ENCODE measurements around the gene CR2. TPM values are rescaled to one million over a fixed set of nuclear protein-coding genes. Genes with fewer than 3 reads are reported as not detected.
"Not testable (repeated sequence)": the region's sequence is repeated elsewhere in the genome, so short reads cannot be mapped to it uniquely, and the experiment has no call there.

CR2 gene
- polyA plus RNA-seq, 1 donor from 2014 or later, result not detected

DNA sequence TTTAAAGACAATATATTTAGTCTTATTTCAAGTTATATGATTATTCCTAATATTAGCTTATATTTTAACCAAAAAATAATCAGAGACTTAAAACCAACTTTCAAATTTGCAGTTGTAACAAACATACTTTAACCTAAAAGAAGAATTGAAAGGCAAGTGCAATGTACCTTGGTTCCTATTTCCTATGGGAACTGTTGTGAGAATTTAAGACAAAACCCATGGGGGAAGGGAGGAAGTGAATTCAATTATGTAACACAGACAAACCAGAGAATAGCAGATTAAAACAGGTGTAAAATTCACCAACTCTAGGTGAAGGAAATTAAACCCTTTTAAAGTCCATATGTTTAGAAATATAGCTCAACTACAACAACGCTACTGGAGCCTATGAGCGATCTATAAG is 22.6 kb upstream of the CR2 start:
- H3K4me2 ChIP-seq (ENCODE audit: low read length), result no peak overlapping the region
- no peaks in the 10 kb centered on the region for H3K9me2 ChIP-seq (ENCODE audit: insufficient read depth, low read length)

DNA sequence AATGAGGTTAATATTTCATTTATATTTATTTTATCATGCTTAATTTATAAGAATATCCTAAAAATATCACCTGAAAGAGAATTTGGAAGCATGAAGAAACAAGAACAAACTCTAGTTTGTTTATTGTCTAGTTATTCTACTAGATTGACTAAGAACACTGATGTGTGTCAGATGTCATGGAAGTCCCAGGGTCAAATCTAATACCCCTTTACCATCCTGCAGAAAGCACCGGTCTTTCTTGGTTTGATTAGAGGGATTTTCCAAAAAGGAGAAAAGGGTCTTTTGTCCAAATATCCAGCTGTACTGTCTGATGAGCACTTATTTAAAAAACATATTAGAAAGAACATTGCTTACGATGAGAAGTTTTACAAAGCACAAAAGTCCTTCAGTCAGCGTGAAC is 20.7 kb upstream of the CR2 start:
- Histone ChIP-seq H3F3A (ENCODE audit: insufficient read depth, low read length, poor library complexity, severe bottlenecking) (no peaks in the 10 kb centered on the region), H4K20me1 (ENCODE audit: insufficient read depth) (no peaks in the 10 kb centered on the region), H3K9ac (ENCODE audit: low read length) (no peak overlapping the region), H3K4me3 (ENCODE audit: low read length) (no peak overlapping the region), H3K4me2 (ENCODE audit: low read length) (no peak overlapping the region), H3K79me2 (replicated peaks; ENCODE audit: insufficient read depth, low read length) (no peaks in the 10 kb centered on the region), H3K27ac (ENCODE audit: low read length) (no peak overlapping the region), H3K36me3 (ENCODE audit: insufficient read depth, low read length) (no peaks in the 10 kb centered on the region), H3K9me3 (ENCODE audit: low read length) (no peaks in the 10 kb centered on the region), H3K27me3 (ENCODE audit: insufficient read depth, low read depth, low read length) (no peaks in the 10 kb centered on the region), H2AFZ (ENCODE audit: low read depth, low read length) (no peak overlapping the region), H3K9me2 (ENCODE audit: insufficient read depth, low read length) (no peaks in the 10 kb centered on the region)
- TF ChIP-seq EP300 (conservative IDR thresholded peaks at IDR 0.05; ENCODE audit: poor library complexity, severe bottlenecking) (no peak), POLR2AphosphoS5 (IDR thresholded peaks at IDR 0.05) (no peak), MXI1 (conservative IDR thresholded peaks at IDR 0.05; ENCODE audit: poor library complexity, severe bottlenecking) (no peak), EZH2 (IDR thresholded peaks at IDR 0.05; ENCODE audit: borderline replicate concordance, insufficient read depth, low read length, poor library complexity, severe bottlenecking) (no peak), SMC3 (conservative IDR thresholded peaks at IDR 0.05; ENCODE audit: poor library complexity) (no peak), RAD21 (conservative IDR thresholded peaks at IDR 0.05) (no peak), TAF1 (IDR thresholded peaks at IDR 0.05; ENCODE audit: low read depth) (no peak)
- TF ChIP-seq, protein P1, sequence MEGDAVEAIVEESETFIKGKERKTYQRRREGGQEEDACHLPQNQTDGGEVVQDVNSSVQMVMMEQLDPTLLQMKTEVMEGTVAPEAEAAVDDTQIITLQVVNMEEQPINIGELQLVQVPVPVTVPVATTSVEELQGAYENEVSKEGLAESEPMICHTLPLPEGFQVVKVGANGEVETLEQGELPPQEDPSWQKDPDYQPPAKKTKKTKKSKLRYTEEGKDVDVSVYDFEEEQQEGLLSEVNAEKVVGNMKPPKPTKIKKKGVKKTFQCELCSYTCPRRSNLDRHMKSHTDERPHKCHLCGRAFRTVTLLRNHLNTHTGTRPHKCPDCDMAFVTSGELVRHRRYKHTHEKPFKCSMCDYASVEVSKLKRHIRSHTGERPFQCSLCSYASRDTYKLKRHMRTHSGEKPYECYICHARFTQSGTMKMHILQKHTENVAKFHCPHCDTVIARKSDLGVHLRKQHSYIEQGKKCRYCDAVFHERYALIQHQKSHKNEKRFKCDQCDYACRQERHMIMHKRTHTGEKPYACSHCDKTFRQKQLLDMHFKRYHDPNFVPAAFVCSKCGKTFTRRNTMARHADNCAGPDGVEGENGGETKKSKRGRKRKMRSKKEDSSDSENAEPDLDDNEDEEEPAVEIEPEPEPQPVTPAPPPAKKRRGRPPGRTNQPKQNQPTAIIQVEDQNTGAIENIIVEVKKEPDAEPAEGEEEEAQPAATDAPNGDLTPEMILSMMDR (IDR thresholded peaks at IDR 0.05; ENCODE audit: poor library complexity, severe bottlenecking), result no peak
- TF ChIP-seq, protein P2, sequence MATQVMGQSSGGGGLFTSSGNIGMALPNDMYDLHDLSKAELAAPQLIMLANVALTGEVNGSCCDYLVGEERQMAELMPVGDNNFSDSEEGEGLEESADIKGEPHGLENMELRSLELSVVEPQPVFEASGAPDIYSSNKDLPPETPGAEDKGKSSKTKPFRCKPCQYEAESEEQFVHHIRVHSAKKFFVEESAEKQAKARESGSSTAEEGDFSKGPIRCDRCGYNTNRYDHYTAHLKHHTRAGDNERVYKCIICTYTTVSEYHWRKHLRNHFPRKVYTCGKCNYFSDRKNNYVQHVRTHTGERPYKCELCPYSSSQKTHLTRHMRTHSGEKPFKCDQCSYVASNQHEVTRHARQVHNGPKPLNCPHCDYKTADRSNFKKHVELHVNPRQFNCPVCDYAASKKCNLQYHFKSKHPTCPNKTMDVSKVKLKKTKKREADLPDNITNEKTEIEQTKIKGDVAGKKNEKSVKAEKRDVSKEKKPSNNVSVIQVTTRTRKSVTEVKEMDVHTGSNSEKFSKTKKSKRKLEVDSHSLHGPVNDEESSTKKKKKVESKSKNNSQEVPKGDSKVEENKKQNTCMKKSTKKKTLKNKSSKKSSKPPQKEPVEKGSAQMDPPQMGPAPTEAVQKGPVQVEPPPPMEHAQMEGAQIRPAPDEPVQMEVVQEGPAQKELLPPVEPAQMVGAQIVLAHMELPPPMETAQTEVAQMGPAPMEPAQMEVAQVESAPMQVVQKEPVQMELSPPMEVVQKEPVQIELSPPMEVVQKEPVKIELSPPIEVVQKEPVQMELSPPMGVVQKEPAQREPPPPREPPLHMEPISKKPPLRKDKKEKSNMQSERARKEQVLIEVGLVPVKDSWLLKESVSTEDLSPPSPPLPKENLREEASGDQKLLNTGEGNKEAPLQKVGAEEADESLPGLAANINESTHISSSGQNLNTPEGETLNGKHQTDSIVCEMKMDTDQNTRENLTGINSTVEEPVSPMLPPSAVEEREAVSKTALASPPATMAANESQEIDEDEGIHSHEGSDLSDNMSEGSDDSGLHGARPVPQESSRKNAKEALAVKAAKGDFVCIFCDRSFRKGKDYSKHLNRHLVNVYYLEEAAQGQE (IDR thresholded peaks at IDR 0.05; ENCODE audit: borderline replicate concordance), result no peak

More for the DNA sequence above, 22.6 kb upstream of the CR2 start:
- no peaks in the 10 kb centered on the region for H3F3A ChIP-seq (ENCODE audit: insufficient read depth, low read length, poor library complexity, severe bottlenecking)
- no peaks in the 10 kb centered on the region for H3K27me3 ChIP-seq (ENCODE audit: insufficient read depth, low read depth, low read length)
- no peaks in the 10 kb centered on the region for H3K36me3 ChIP-seq (ENCODE audit: insufficient read depth, low read length)
- no peaks in the 10 kb centered on the region for H3K79me2 ChIP-seq (replicated peaks; ENCODE audit: insufficient read depth, low read length)
- no peaks in the 10 kb centered on the region for H4K20me1 ChIP-seq (ENCODE audit: insufficient read depth)
- no peak overlapping the region for H3K27ac ChIP-seq (ENCODE audit: low read length)
- H3K9ac ChIP-seq (ENCODE audit: low read length), result no peak overlapping the region
- no peak overlapping the region for H3K4me3 ChIP-seq (ENCODE audit: low read length)
- H2AFZ ChIP-seq (ENCODE audit: low read depth, low read length), result no peak overlapping the region
- TF ChIP-seq, protein P2 (IDR thresholded peaks at IDR 0.05; ENCODE audit: borderline replicate concordance), result no peak
- no peak for TF ChIP-seq EP300 (conservative IDR thresholded peaks at IDR 0.05; ENCODE audit: poor library complexity, severe bottlenecking)
- no peak for TF ChIP-seq RAD21 (conservative IDR thresholded peaks at IDR 0.05)
- no peak for TF ChIP-seq SMC3 (conservative IDR thresholded peaks at IDR 0.05; ENCODE audit: poor library complexity)
- no peak for TF ChIP-seq MXI1 (conservative IDR thresholded peaks at IDR 0.05; ENCODE audit: poor library complexity, severe bottlenecking)
- no peak for TF ChIP-seq EZH2 (IDR thresholded peaks at IDR 0.05; ENCODE audit: borderline replicate concordance, insufficient read depth, low read length, poor library complexity, severe bottlenecking)
- TF ChIP-seq, protein P1 (IDR thresholded peaks at IDR 0.05; ENCODE audit: poor library complexity, severe bottlenecking), result no peak
- no peak for TF ChIP-seq TAF1 (IDR thresholded peaks at IDR 0.05; ENCODE audit: low read depth)
- TF ChIP-seq POLR2AphosphoS5 (IDR thresholded peaks at IDR 0.05), result no peak
- no peaks in the 10 kb centered on the region for H3K9me3 ChIP-seq (ENCODE audit: low read length)

DNA sequence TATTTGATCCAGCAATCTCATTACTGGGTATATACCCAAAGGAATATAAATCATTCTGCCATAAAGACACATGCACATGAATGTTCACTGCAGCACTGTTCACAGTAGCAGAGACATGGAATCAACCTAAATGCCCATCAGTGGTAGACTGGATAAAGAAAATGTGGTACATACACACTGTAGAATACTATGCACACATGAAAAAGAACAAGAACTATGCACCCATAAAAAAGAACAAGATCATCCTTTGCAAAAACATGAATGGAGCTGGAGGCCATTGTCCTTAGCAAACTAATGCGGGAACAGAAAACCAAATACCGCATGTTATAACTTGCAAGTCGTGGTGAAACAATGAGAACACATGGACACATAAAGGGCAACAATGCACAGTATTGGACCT is 17.4 kb upstream of the CR2 start:
- H4K20me1 ChIP-seq (ENCODE audit: insufficient read depth); H3F3A ChIP-seq (ENCODE audit: insufficient read depth, low read length, poor library complexity, severe bottlenecking); H3K27ac ChIP-seq (ENCODE audit: low read length); H3K9me3 ChIP-seq (ENCODE audit: low read length); H3K4me3 ChIP-seq (ENCODE audit: low read length); H3K4me2 ChIP-seq (ENCODE audit: low read length); H3K79me2 ChIP-seq (replicated peaks; ENCODE audit: insufficient read depth, low read length); H2AFZ ChIP-seq (ENCODE audit: low read depth, low read length); H3K9ac ChIP-seq (ENCODE audit: low read length); H3K27me3 ChIP-seq (ENCODE audit: insufficient read depth, low read depth, low read length); H3K36me3 ChIP-seq (ENCODE audit: insufficient read depth, low read length); H3K9me2 ChIP-seq (ENCODE audit: insufficient read depth, low read length): not testable (repeated sequence)

Data from neural cell (in vitro differentiated cells).